HG02852 (cell line): ENCODE measurements around the gene ZNF662.

Source experiments
- ATAC-seq: cut with Tn5 transposase; IDR thresholded peaks from one replicate; pipeline ENCODE4 v1.9.1; 2021; ENCODE audit warnings: mild to moderate bottlenecking, moderate library complexity; ENCODE audit not compliant: unreplicated experiment

The ZNF662 gene

GRCh38 chr3:42886294-42886822 is 19.6 kb upstream of the ZNF662 start:
- no peak for ATAC-seq

- no peak for ATAC-seq
Measured at GRCh38 chr3:42887084-42887483, 18.9 kb upstream of the ZNF662 start.

GRCh38 chr3:42891042-42891441 is 14.9 kb upstream of the ZNF662 start:
- no peak for ATAC-seq

- ATAC-seq: no peak
Measured at GRCh38 chr3:42892169-42892568, 13.8 kb upstream of the ZNF662 start.

- ATAC-seq: no peak
Measured at GRCh38 chr3:42892807-42893206, 13.1 kb upstream of the ZNF662 start.

GRCh38 chr3:42894698-42895579 is 11.0 kb upstream of the ZNF662 start:
- ATAC-seq: no peak

- ATAC-seq: no peak
Measured at GRCh38 chr3:42895580-42895868, 10.4 kb upstream of the ZNF662 start.

GRCh38 chr3:42898896-42899675 is 6.9 kb upstream of the ZNF662 start:
- no peak for ATAC-seq

- no peak for ATAC-seq
Measured at GRCh38 chr3:42900226-42901072, 5.5 kb upstream of the ZNF662 start.

- no peak for ATAC-seq
Measured at GRCh38 chr3:42901073-42901415, 4.9 kb upstream of the ZNF662 start.

GRCh38 chr3:42902257-42902656 is 3.7 kb upstream of the ZNF662 start:
- no peak for ATAC-seq

GRCh38 chr3:42904076-42904475 is 1.9 kb upstream of the ZNF662 start:
- no peak for ATAC-seq

- ATAC-seq: no peak
Measured at GRCh38 chr3:42905740-42906069, 237 bp upstream of the ZNF662 start.

- no peak for ATAC-seq
Measured at GRCh38 chr3:42906848-42907183, 874 bp downstream of the ZNF662 start.

- ATAC-seq: no peak
Measured at GRCh38 chr3:42908675-42909074, 2.7 kb downstream of the ZNF662 start.

GRCh38 chr3:42911551-42911950 is 5.6 kb downstream of the ZNF662 start:
- no peak for ATAC-seq

GRCh38 chr3:42914771-42915515 is 9.0 kb downstream of the ZNF662 start:
- ATAC-seq: no peak

GRCh38 chr3:42923606-42924005 is 17.7 kb downstream of the ZNF662 start:
- no peak for ATAC-seq

- no peak for ATAC-seq
Measured at GRCh38 chr3:42926310-42926709, 20.4 kb downstream of the ZNF662 start.

- no peak for ATAC-seq
Measured at GRCh38 chr3:42934111-42934510, 28.2 kb downstream of the ZNF662 start.

- no peak for ATAC-seq
Measured at GRCh38 chr3:42934910-42935309, 29.0 kb downstream of the ZNF662 start.
